Dermis blood vessel endothelial cell (primary cell): ENCODE measurements around the gene LIN37. TPM values are rescaled to one million over a fixed set of nuclear protein-coding genes. Genes with fewer than 3 reads are reported as not detected.

Source experiments
- DNase-seq: peaks from one replicate; pipeline ENCODE4 v3.0.0; 2010
- total RNA-seq: library from RNA; depleted of rRNA; stranded (reverse); fragments of >200 nt; gene quantifications from 2 replicates; pipeline ENCODE4 v1.2.3, GENCODE V29; 2014

Gene LIN37, protein sequence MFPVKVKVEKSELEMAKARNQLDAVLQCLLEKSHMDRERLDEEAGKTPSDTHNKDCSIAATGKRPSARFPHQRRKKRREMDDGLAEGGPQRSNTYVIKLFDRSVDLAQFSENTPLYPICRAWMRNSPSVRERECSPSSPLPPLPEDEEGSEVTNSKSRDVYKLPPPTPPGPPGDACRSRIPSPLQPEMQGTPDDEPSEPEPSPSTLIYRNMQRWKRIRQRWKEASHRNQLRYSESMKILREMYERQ
- total RNA-seq, result 4.7 and 8.2 TPM in 2 replicates

DNA sequence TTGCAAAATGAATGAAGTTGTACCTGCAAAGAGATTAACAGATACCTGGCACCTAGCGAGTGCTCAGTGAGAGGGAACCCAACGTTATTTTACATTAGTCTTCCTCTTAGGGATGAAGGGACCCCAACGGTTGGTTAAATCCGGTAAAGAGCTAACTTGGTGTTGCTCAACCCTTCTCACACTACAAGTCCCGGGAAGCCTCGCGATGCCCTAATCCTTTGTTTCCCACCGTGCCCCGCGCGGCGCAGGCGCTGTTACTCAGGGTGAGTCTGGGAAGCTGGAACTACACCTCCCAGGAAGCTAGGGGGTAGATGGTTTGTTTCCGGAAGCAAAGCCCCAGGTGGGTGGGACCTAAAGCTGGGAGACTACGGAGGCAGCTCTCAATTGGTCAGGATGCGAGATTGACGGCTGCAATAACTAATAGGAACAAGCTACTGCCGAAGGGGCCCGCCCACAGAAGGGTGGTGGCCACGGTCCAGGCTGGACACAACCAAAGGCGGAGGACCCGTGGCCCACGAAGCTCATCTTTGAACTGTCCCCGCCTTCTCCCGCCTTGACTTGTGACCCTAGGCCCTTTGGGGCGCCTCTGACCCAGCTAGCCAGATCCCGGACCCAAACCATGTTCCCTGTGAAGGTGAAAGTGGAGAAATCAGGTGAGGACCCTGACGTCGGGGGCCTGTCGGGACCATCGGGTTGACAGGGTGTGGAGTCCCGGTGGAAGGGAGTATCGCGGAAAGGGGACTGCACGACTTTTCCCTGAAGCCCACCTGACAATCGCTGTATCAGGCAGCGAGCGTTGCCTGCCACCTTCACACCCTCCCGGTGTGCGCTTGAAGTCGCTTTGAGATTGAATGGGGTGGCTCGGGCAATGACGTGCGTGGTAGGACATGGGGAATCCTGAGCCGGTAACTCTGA is at the start of gene LIN37:
TSS of gene LIN37 (plus strand) at position 471 of the 915 bp plus-strand sequence. CDS start at position 620, 149 bp downstream.
- peak; percentile 100 for DNase-seq

DNA sequence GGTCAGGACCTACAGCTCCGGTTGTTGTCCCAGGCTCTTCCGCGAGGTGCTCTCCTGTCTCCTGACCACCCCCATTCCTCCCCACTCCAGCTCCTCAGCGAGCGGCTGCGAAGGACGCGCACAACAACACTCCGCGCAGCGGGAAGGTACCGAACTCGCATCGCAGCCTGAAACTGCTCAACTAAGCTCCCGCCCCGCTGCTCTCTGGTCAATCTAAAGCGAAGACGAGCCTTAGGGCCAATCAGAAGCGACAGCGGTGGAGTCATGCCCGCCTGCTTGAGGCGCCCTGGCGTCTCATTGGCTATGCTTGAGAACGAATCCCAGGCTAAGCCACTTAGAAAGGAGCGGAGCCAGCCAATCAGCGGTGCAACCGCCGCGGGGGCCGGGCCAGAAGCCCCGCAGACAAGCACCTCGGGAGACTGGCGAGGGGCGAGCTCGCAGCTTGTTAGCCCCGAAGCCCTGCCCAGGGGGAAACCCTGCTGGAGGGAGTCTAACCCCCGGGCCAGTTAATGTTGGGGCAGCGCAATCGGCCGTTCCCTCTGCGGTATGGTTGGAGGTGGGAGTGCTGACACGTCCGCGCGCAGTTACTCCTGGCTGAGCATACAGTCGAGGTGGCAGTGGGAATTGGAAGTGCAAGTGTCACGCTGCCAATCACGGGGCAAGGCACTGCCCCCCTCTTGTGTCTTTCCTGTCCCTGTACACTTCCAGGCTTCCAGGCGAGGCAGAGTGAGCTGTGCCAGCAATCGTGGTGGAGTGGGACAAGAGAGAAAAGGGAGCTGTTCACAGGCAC is 46.0 kb upstream of the LIN37 start:
- DNase-seq, result peak; percentile 99

DNA sequence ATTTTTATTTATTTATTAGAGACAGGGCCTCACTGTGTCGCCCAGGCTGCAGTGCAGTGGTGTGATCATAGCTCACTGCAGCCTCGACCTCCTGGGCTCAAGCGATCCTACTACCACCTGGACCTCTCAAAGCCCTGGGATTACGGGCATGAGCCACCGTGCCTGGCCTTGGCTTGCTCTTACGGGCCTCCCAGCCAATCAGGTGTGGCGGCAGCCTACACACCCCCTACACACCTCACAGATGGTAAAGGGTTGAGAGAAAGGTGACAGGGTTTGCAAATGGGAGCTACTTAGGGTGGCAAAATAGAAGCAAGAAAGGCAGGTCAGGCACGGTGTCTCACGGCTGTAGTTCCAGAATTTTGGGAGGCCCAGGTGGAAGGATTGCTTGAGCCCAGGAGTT is 45.0 kb upstream of the LIN37 start:
- no peak for DNase-seq

DNA sequence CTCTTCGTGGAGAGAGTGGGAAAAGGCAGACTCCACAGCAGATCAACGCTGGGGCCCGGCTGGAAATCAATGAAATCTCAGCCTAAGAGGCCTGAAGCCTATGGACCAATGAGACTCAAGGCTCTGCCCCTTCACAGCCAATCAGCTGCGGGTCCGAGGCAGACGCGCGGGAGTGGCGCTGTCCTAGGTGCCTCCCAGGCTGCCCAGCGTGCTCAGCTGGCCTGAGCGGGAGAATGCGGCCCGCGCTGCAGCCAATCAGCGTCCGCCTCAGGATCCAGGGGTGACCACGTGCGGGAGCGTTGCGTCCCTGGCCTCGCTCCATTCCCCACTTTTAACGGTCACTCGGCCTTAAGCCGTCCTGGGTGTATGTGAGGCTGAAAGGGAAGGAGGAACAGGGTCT is 44.2 kb upstream of the LIN37 start, which contains the start of gene ZBTB32:
TSS of gene ZBTB32 (plus strand) at position 341 of the 400 bp plus-strand sequence. CDS start 10,069 bp downstream, outside the sequence.
- peak; percentile 80 for DNase-seq

DNA sequence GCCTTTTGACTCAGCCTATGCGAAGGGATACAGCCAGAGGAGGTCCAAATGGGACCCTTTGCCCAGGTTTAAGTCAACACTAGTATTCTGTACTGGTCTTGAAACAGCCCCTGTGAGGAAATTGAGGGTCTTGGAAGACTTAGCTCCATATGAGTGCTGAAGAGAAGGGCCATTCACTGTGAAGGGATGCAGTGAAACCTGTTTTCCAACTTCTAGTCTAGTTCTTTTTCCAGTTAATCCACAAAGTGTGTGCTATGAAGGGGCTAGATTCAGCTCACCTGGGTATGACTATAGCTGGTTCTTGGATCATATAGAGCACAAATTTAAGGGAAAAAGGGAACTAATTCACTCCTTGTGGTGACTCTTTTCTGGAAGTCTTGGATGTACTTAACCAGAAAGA is 40.0 kb upstream of the LIN37 start:
- no peak for DNase-seq

DNA sequence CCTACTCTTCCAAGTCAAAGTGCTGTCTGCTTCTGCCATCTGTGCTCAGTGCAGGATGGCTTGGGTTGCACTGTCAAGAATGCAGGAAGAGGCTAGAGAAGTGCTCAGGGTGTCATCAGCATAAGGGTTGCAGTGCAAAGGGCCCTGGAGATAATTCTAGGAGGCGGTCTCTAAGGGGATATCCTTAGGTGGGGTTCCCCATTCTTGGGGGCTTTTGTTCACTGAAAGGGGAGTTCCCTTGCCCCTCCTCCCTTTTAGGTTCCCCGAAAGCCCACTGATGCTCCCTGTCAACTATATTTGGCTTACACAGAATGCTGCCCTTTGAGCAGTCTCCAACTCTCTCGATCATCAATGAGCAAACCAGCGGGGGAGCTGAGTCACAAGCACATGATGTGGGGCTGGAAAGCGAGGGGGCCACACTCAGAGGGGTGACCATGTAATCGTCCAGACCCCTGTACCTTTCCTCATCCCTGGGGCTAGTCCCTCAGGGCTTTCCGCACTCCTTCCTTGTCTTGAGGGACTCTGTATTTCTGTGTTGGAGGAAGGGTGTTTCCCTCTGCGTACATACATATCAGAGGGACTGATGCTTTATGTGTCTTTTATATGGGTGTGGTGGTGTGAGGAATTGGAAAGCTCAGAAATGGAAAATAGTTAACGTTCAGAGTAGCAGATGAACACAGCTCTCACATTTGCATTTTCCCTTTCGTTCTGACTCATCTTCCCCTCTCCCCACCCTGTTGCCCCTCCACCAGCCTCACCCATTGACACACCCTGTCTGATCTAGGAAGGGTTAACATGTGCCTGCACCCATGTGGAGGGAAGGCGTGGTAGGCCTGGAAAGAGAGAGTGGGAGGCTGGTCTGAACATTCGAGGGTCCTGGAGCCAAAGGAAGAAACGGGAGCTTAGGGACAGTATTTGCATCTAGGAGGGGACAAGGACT is 37.3 kb upstream of the LIN37 start:
- DNase-seq, result no peak

- no peak for DNase-seq
Measured at GRCh38 chr19:35712567-35713505, 35.5 kb upstream of the LIN37 start.

- no peak for DNase-seq
Measured at GRCh38 chr19:35713506-35713850, 34.9 kb upstream of the LIN37 start.

- DNase-seq, result no peak
Measured at GRCh38 chr19:35713904-35714495, 34.4 kb upstream of the LIN37 start.

GRCh38 chr19:35714601-35715354 is 33.6 kb upstream of the LIN37 start:
- DNase-seq, result no peak

GRCh38 chr19:35715355-35715809 is 33.0 kb upstream of the LIN37 start:
- DNase-seq, result no peak

- peak; percentile 60 for DNase-seq
Measured at GRCh38 chr19:35715981-35716800, 32.2 kb upstream of the LIN37 start.

GRCh38 chr19:35716801-35717664 is 31.3 kb upstream of the LIN37 start:
- peak; percentile 95 for DNase-seq

DNA sequence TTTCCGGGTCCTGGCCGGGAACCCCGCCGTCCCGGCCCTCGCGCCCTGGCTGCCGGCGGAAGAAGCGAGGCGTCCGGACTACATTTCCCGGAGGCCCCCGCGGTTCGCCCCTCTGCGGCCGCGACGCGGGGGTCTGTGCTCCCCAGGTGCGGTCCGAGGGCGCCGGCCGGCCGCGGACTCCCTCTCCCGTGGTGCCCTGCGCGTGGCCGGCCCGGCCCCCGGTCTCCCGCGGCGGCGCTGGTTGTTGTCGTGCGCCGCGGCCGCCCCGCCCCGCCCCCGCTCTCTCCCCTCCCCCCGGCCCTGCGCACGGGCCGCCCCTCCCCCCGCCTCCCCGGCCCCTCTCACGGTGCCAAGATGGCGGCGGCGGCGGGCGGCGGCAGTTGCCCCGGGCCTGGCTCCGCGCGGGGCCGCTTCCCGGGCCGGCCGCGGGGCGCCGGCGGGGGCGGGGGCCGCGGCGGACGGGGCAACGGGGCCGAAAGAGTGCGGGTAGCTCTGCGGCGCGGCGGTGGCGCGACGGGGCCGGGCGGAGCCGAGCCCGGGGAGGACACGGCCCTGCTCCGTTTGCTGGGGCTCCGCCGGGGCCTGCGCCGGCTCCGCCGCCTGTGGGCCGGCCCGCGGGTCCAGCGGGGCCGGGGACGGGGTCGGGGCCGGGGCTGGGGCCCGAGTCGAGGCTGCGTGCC is 30.6 kb upstream of the LIN37 start, which contains the start of gene KMT2B:
TSS of gene KMT2B (plus strand) at position 339 of the 680 bp plus-strand sequence. CDS start at position 355, 16 bp downstream.
- no peak for DNase-seq

- peak; percentile 47 for DNase-seq
Measured at GRCh38 chr19:35718345-35719041, 29.9 kb upstream of the LIN37 start.
